ENCODE results near the gene MSH3. TPM values are rescaled to one million over a fixed set of nuclear protein-coding genes. Genes with fewer than 3 reads are reported as not detected.

Gene MSH3
- total and polyA plus RNA-seq, 2 of the 8 experiments (the other 6 are each of a cell fraction or from before 2014, with no cell fraction given): 3.6 to 22.6 TPM

DNA sequence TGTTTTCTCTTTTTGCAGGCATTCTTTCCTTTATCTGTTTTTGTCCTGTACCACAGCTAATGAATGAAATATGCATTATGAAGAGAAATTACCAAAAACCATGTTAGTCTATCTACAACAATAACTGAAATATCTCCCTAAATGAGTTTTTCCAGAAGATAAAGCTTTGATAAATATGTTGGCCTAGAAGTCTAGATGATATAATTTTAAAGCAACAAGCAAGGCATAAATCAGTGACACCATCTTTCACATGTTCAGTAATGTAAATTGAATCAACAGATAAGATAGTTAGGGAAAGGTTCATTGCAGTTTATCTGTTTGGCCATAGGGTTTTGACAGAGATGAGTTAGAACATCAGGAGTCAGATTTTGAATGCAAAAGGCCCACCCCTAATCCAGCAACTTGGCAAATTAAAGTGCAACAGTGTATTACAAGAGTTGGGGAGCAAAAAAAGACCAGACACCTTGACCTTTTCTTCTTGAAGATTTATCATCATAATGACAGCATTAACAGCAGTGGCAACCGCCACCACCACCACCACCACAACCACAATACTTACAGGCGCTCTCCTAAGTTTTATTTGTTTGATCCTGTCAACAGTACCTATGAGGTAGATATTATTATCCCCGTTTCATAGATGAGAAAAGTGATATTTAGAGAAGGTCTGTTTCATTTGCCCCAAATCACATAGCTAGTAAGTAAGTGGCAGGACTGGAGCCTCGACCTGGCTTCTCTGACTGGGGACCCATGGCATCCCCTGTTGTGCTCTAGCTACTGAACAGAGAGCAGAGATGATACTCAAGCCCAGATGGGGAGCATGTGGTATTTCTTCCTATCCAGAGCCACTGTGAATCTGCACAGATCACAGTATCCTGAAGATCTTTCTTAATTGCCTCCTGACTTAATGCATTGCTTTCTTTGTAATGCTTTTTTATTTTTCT lies 123.2 kb downstream of the MSH3 start (continued):
- no peak for TF ChIP-seq RAD21 (IDR thresholded peaks at IDR 0.05 in 1 of 2, conservative IDR thresholded peaks at IDR 0.05 in 1 of 2; ENCODE audit: low read depth in 2 of 2, low read length in 2 of 2)
- TF ChIP-seq SIX5 (IDR thresholded peaks at IDR 0.05; ENCODE audit: low read depth, low read length): no peak
- TF ChIP-seq RXRA (IDR thresholded peaks at IDR 0.05; ENCODE audit: insufficient read depth, low read depth, low read length): no peak
- no peak for TF ChIP-seq ATF2 (IDR thresholded peaks at IDR 0.05; ENCODE audit: low read length)
- no peak for TF ChIP-seq CBX5 (IDR thresholded peaks at IDR 0.05; ENCODE audit: low read depth, low read length)

Data from H1 (cell line).